Panc1 (cell line): ENCODE results near the gene GUCY1A2. TPM values are rescaled to one million over a fixed set of nuclear protein-coding genes. Genes with fewer than 3 reads are reported as not detected.

Experiments
- ATAC-seq: fragments of 200-7000 bp; cut with Tn5 transposase; 2 replicates; pipeline ENCODE4 v1.9.1; 2020; ENCODE audit warnings: mild to moderate bottlenecking, moderate library complexity
- BruUV-seq: library from RNA; stranded (reverse); fragments of 400-500 nt; replicated peaks from 2 replicates; lab custom pipeline; 2021; lab: Mats Ljungman, UMichigan
- CTCF ChIA-PET: fragments of 300-600 bp; sonication (Branson Sonifier 250); formaldehyde crosslinking; loops from one replicate; lab custom pipeline; 2022; ENCODE audit warnings: antibody characterized with exemption; lab: Charles Lee
- POLR2A ChIA-PET: fragments of 300-600 bp; sonication (Branson Sonifier 250); formaldehyde crosslinking; loops from one replicate; lab custom pipeline; 2022; ENCODE audit warnings: antibody characterized with exemption; lab: Charles Lee
- DNase-seq: peaks from one replicate; pipeline ENCODE4 v3.0.0-alpha.2; 2010; ENCODE audit warnings: low read depth, low spot score
- H3K27ac ChIP-seq: 2 replicates; pipeline ENCODE4 v1.5.1; 2011; ENCODE audit warnings: mild to moderate bottlenecking, low read length, inconsistent platforms
- H3K27me3 ChIP-seq: fragments of 200-500 bp; sonication (Bioruptor generic); 2 replicates; pipeline ENCODE4 v1.6.0; 2014; ENCODE audit warnings: low read length, inconsistent platforms; ENCODE audit not compliant: control insufficient read depth, insufficient read depth
- H3K36me3 ChIP-seq: fragments of 200-500 bp; sonication (Bioruptor generic); 2 replicates; pipeline ENCODE4 v1.5.1; 2014; ENCODE audit warnings: inconsistent platforms, mild to moderate bottlenecking, low read length, moderate library complexity; ENCODE audit not compliant: control insufficient read depth, insufficient read depth
- H3K4me1 ChIP-seq: 2 replicates; pipeline ENCODE4 v1.5.1; 2011; ENCODE audit warnings: inconsistent platforms, mild to moderate bottlenecking, low read length, moderate library complexity; ENCODE audit not compliant: control insufficient read depth, insufficient read depth
- H3K4me3 ChIP-seq, 2 experiments: 2 replicates each; pipeline ENCODE4 v1.5.1; 2011 to 2012; ENCODE audit warnings: low read depth in 2 of 2, low read length in 2 of 2, mild to moderate bottlenecking in 2 of 2, inconsistent platforms in 1 of 2, moderate library complexity in 1 of 2
- H3K9me3 ChIP-seq: fragments of 200-500 bp; sonication (Bioruptor generic); 2 replicates; pipeline ENCODE4 v1.5.1; 2014; ENCODE audit warnings: low read depth, mild to moderate bottlenecking, inconsistent platforms, low read length, moderate library complexity; ENCODE audit not compliant: control insufficient read depth, insufficient read depth
- CTCF ChIP-seq: fragments of 450-650 bp; IDR thresholded peaks from 2 replicates; pipeline ENCODE4 v1.5.1; 2017; ENCODE audit warnings: mild to moderate bottlenecking
- POLR2AphosphoS5 ChIP-seq: IDR thresholded peaks from 2 replicates; pipeline ENCODE4 v1.6.1; 2012; ENCODE audit warnings: mild to moderate bottlenecking, low read depth, low read length, moderate library complexity
- REST ChIP-seq, 2 experiments: IDR thresholded peaks; 2 replicates each; pipeline ENCODE4 v1.6.1; 2011 to 2012; ENCODE audit warnings: low read depth in 2 of 2, control low read depth in 1 of 2, low read length in 1 of 2, mild to moderate bottlenecking in 1 of 2, moderate library complexity in 1 of 2; ENCODE audit not compliant: insufficient read depth in 1 of 2
- SIN3A ChIP-seq: IDR thresholded peaks from 2 replicates; pipeline ENCODE4 v1.6.1; 2012; ENCODE audit warnings: low read depth, mild to moderate bottlenecking, low read length, moderate library complexity, borderline replicate concordance; ENCODE audit not compliant: insufficient read depth
- TCF7L2 ChIP-seq: IDR thresholded peaks from 2 replicates; pipeline ENCODE4 v1.6.1; 2011; ENCODE audit warnings: mild to moderate bottlenecking, low read depth, low read length, inconsistent platforms
- in situ Hi-C: cut with HindIII; loops from 2 replicates; pipeline ENCODE4 v1.10.0; 2016; ENCODE audit warnings: low sequenced_read_pairs, low pct_unique_long_range_greater_than_20kb
- intact Hi-C: fragments of 100-400 bp; cut with micrococcal nuclease; formaldehyde crosslinking; loops from one replicate; pipeline ENCODE4 v1.10.0; 2022; ENCODE audit not compliant: unreplicated experiment
- total RNA-seq: library from RNA; stranded (reverse); gene quantifications from one replicate; pipeline ENCODE4 v1.2.1, GENCODE V29; 2021; ENCODE audit not compliant: unreplicated experiment

Gene GUCY1A2
- total RNA-seq, 1 experiment from 2014 or later, result 1.9 TPM

- intact Hi-C loops, result no loop called here
- ChIA-PET POLR2A (no interaction called here), CTCF (no interaction called here)
- H3K4me3 ChIP-seq, result no peak overlapping the region
- H3K9me3 ChIP-seq, result no peaks in the 10 kb centered on the region
- no peaks in the 10 kb centered on the region for H3K27me3 ChIP-seq
- no peak overlapping the region for H3K27ac ChIP-seq
- in situ Hi-C loops, result no loop called here
- ATAC-seq (no peak), DNase-seq (no peak)
- no TSS peak for BruUV-seq
- TF ChIP-seq TCF7L2 (no peak), SIN3A (no peak), CTCF (no peak), POLR2AphosphoS5 (no peak), REST (IDR thresholded peaks at IDR 0.05; ENCODE audit: insufficient read depth in 1 of 2, low read depth in 2 of 2, low read length in 1 of 2) (no peak)
- no peaks in the 10 kb centered on the region for H3K36me3 ChIP-seq
- no peaks in the 10 kb centered on the region for H3K4me1 ChIP-seq
Observed at GRCh38 chr11:106969644-106970355, 48.5 kb downstream of the GUCY1A2 start.

- DNase-seq (no peak), ATAC-seq (no peak)
- POLR2A ChIA-PET, result no interaction called here
- in situ Hi-C loops, result no loop called here
- no peak overlapping the region for H3K4me3 ChIP-seq
- BruUV-seq, result no TSS peak
- no peak for TF ChIP-seq CTCF
- no peak for TF ChIP-seq REST (IDR thresholded peaks at IDR 0.05; ENCODE audit: insufficient read depth in 1 of 2, low read depth in 2 of 2, low read length in 1 of 2)
- no peak for TF ChIP-seq POLR2AphosphoS5
- TF ChIP-seq TCF7L2, result no peak
- TF ChIP-seq SIN3A, result no peak
- H3K36me3 ChIP-seq, result no peaks in the 10 kb centered on the region
- no peaks in the 10 kb centered on the region for H3K9me3 ChIP-seq
- H3K27ac ChIP-seq, result no peak overlapping the region
- intact Hi-C loops, result no loop called here
- H3K27me3 ChIP-seq, result no peaks in the 10 kb centered on the region
- CTCF ChIA-PET, result no interaction called here
- H3K4me1 ChIP-seq, result no peaks in the 10 kb centered on the region
Observed at GRCh38 chr11:106962995-106963394, 55.3 kb downstream of the GUCY1A2 start.
